Activated CD8-positive, alpha-beta T cell treated with anti-CD3 and anti-CD28 coated beads, Interleukin-2, amount 10 ng/mL, durations not matched to agents 7 days and 5 days (primary cell): Measurements from ENCODE around the gene RND3. TPM values are rescaled to one million over a fixed set of nuclear protein-coding genes. Genes with fewer than 3 reads are reported as not detected.

ENCODE experiments used
- ATAC-seq: fragments of 150-1000 bp; cut with Tn5 transposase; one replicate; pipeline ENCODE4 v1.10.0; 2021; ENCODE audit warnings: moderate library complexity
- CTCF ChIA-PET: fragments of 350-600 bp; sonication (Branson Sonifier 250); formaldehyde crosslinking; loops from one replicate; lab custom pipeline; 2021; ENCODE audit warnings: antibody characterized with exemption; lab: Charles Lee
- POLR2A ChIA-PET: fragments of 350-600 bp; sonication (Branson Sonifier 250); formaldehyde crosslinking; loops from one replicate; lab custom pipeline; 2021; ENCODE audit warnings: antibody characterized with exemption; lab: Charles Lee
- DNase-seq: peaks from one replicate; pipeline ENCODE4 v3.0.0-alpha.2; 2020
- H3K27ac Mint-ChIP-seq: one replicate; pipeline ENCODE4 v1.8.0; 2021; ENCODE audit warnings: mild to moderate bottlenecking, mixed read lengths
- H3K27me3 Mint-ChIP-seq: one replicate; pipeline ENCODE4 v1.8.0; 2021; ENCODE audit warnings: low read depth, mixed read lengths
- H3K36me3 Mint-ChIP-seq: one replicate; pipeline ENCODE4 v1.8.0; 2021; ENCODE audit warnings: low read depth, mixed read lengths
- H3K4me1 Mint-ChIP-seq: one replicate; pipeline ENCODE4 v1.8.0; 2021; ENCODE audit warnings: low read depth, mixed read lengths
- H3K4me3 Mint-ChIP-seq: one replicate; pipeline ENCODE4 v1.8.0; 2021; ENCODE audit warnings: mild to moderate bottlenecking, mixed read lengths
- H3K9me3 Mint-ChIP-seq: one replicate; pipeline ENCODE4 v1.8.0; 2022; ENCODE audit warnings: mixed read lengths; ENCODE audit not compliant: insufficient read depth
- total RNA-seq, 2 experiments: library from RNA; stranded (reverse); gene quantifications; one replicate each; pipeline ENCODE4 v1.2.3, GENCODE V29; 2021

Gene RND3
- not detected for total RNA-seq

GRCh38 chr2:150487537-150488429 is at the start of gene RND3:
TSS of gene RND3 (minus strand) at chr2:150487667. CDS start at chr2:150487417, 250 bp downstream.
- ATAC-seq, result peak; percentile 70
- no peaks in the 10 kb centered on the region for H3K36me3 Mint-ChIP-seq
- DNase-seq, result peak; percentile 54
- peak within 1 kb of the TSS; percentile 16 for H3K4me3 Mint-ChIP-seq
- H3K9me3 Mint-ChIP-seq, result no peaks in the 10 kb centered on the region
- H3K27me3 Mint-ChIP-seq, result peaks cover 44% of the 10 kb centered on the region
- POLR2A ChIA-PET, result no interaction called here
- H3K27ac Mint-ChIP-seq, result no peak within 1 kb of the TSS
- peaks cover 15% of the 10 kb centered on the region for H3K4me1 Mint-ChIP-seq
- CTCF ChIA-PET, result interaction anchor here (0.9 to 1.0 kb wide), 2 partner anchors 19 to 61 kb away, joined by 3 to 4 read pairs; no protein-coding TSS in a partner anchor

- Mint-ChIP-seq H3K36me3 (no peaks in the 10 kb centered on the region), H3K27ac (no peak overlapping the region), H3K4me1 (no peaks in the 10 kb centered on the region), H3K4me3 (no peak overlapping the region), H3K9me3 (peaks cover 6% of the 10 kb centered on the region), H3K27me3 (no peaks in the 10 kb centered on the region)
- ATAC-seq (no peak), DNase-seq (no peak)
- CTCF ChIA-PET, result no interaction called here
- POLR2A ChIA-PET, result no interaction called here
Observed at GRCh38 chr2:150535176-150535575, 47.7 kb upstream of the RND3 start.

- peaks cover 6% of the 10 kb centered on the region for H3K9me3 Mint-ChIP-seq
- CTCF ChIA-PET, result no interaction called here
- DNase-seq (no peak), ATAC-seq (no peak)
- no peak overlapping the region for H3K4me3 Mint-ChIP-seq
- no peak overlapping the region for H3K27ac Mint-ChIP-seq
- no peaks in the 10 kb centered on the region for H3K4me1 Mint-ChIP-seq
- POLR2A ChIA-PET, result no interaction called here
- no peaks in the 10 kb centered on the region for H3K36me3 Mint-ChIP-seq
- H3K27me3 Mint-ChIP-seq, result no peaks in the 10 kb centered on the region
Observed at GRCh38 chr2:150532879-150533278, 45.4 kb upstream of the RND3 start.

- Mint-ChIP-seq H3K27ac (no peak overlapping the region), H3K4me3 (no peak overlapping the region), H3K36me3 (no peaks in the 10 kb centered on the region), H3K4me1 (no peaks in the 10 kb centered on the region), H3K27me3 (no peaks in the 10 kb centered on the region), H3K9me3 (peaks cover 6% of the 10 kb centered on the region)
- no peak for ATAC-seq
- no peak for DNase-seq
- ChIA-PET CTCF (no interaction called here), POLR2A (no interaction called here)
Observed at GRCh38 chr2:150532020-150532419, 44.6 kb upstream of the RND3 start.

- no peak overlapping the region for H3K27ac Mint-ChIP-seq
- H3K36me3 Mint-ChIP-seq, result no peaks in the 10 kb centered on the region
- DNase-seq (no peak), ATAC-seq (no peak)
- no peak overlapping the region for H3K4me3 Mint-ChIP-seq
- POLR2A ChIA-PET, result no interaction called here
- H3K9me3 Mint-ChIP-seq, result peaks cover 6% of the 10 kb centered on the region
- H3K27me3 Mint-ChIP-seq, result no peaks in the 10 kb centered on the region
- CTCF ChIA-PET, result no interaction called here
- no peaks in the 10 kb centered on the region for H3K4me1 Mint-ChIP-seq
Observed at GRCh38 chr2:150531591-150531990, 44.1 kb upstream of the RND3 start.

- CTCF ChIA-PET, result no interaction called here
- Mint-ChIP-seq H3K4me3 (no peak overlapping the region), H3K27ac (no peak overlapping the region), H3K36me3 (no peaks in the 10 kb centered on the region), H3K9me3 (no peaks in the 10 kb centered on the region), H3K4me1 (no peaks in the 10 kb centered on the region), H3K27me3 (no peaks in the 10 kb centered on the region)
- ATAC-seq (no peak), DNase-seq (no peak)
- POLR2A ChIA-PET, result no interaction called here
Observed at GRCh38 chr2:150530168-150530567, 42.7 kb upstream of the RND3 start.

- no peak overlapping the region for H3K4me3 Mint-ChIP-seq
Observed at GRCh38 chr2:150528861-150529801, 41.7 kb upstream of the RND3 start.

GRCh38 chr2:150526827-150527226 is 39.4 kb upstream of the RND3 start:
- Mint-ChIP-seq H3K4me3 (no peak overlapping the region), H3K27me3 (no peaks in the 10 kb centered on the region), H3K27ac (no peak overlapping the region), H3K9me3 (no peaks in the 10 kb centered on the region), H3K36me3 (no peaks in the 10 kb centered on the region), H3K4me1 (no peaks in the 10 kb centered on the region)
- DNase-seq (no peak), ATAC-seq (no peak)
- CTCF ChIA-PET, result no interaction called here
- POLR2A ChIA-PET, result no interaction called here

More at GRCh38 chr2:150528861-150529801, 41.7 kb upstream of the RND3 start:
- H3K27me3 Mint-ChIP-seq, result no peaks in the 10 kb centered on the region
- ATAC-seq, result no peak
- H3K27ac Mint-ChIP-seq, result no peak overlapping the region
- ChIA-PET CTCF (no interaction called here), POLR2A (no interaction called here)
- no peaks in the 10 kb centered on the region for H3K36me3 Mint-ChIP-seq
- no peaks in the 10 kb centered on the region for H3K9me3 Mint-ChIP-seq
- no peak for DNase-seq
- H3K4me1 Mint-ChIP-seq, result no peaks in the 10 kb centered on the region

- Mint-ChIP-seq H3K27ac (no peak overlapping the region), H3K4me1 (no peaks in the 10 kb centered on the region), H3K9me3 (no peaks in the 10 kb centered on the region), H3K4me3 (no peak overlapping the region), H3K27me3 (no peaks in the 10 kb centered on the region), H3K36me3 (no peaks in the 10 kb centered on the region)
- ChIA-PET CTCF (no interaction called here), POLR2A (no interaction called here)
- ATAC-seq (no peak), DNase-seq (no peak)
Observed at GRCh38 chr2:150526006-150526405, 38.5 kb upstream of the RND3 start.

- ATAC-seq (no peak), DNase-seq (no peak)
- H3K4me3 Mint-ChIP-seq, result no peak overlapping the region
- ChIA-PET CTCF (no interaction called here), POLR2A (no interaction called here)
- no peaks in the 10 kb centered on the region for H3K27me3 Mint-ChIP-seq
- no peaks in the 10 kb centered on the region for H3K9me3 Mint-ChIP-seq
- no peaks in the 10 kb centered on the region for H3K4me1 Mint-ChIP-seq
- H3K27ac Mint-ChIP-seq, result no peak overlapping the region
- no peaks in the 10 kb centered on the region for H3K36me3 Mint-ChIP-seq
Observed at GRCh38 chr2:150522269-150522668, 34.8 kb upstream of the RND3 start.

- DNase-seq (no peak), ATAC-seq (no peak)
- Mint-ChIP-seq H3K27me3 (no peaks in the 10 kb centered on the region), H3K9me3 (no peaks in the 10 kb centered on the region), H3K4me1 (no peaks in the 10 kb centered on the region), H3K27ac (no peak overlapping the region), H3K36me3 (no peaks in the 10 kb centered on the region), H3K4me3 (no peak overlapping the region)
- POLR2A ChIA-PET, result no interaction called here
- CTCF ChIA-PET, result no interaction called here
Observed at GRCh38 chr2:150520887-150521664, 33.6 kb upstream of the RND3 start.
